NCI-H82 (cell line): ENCODE results near the gene PROX2.

Experiments used
- DNase-seq: peaks from one replicate; lab custom pipeline; 2025; lab: John Stamatoyannopoulos, UW

Gene PROX2, protein sequence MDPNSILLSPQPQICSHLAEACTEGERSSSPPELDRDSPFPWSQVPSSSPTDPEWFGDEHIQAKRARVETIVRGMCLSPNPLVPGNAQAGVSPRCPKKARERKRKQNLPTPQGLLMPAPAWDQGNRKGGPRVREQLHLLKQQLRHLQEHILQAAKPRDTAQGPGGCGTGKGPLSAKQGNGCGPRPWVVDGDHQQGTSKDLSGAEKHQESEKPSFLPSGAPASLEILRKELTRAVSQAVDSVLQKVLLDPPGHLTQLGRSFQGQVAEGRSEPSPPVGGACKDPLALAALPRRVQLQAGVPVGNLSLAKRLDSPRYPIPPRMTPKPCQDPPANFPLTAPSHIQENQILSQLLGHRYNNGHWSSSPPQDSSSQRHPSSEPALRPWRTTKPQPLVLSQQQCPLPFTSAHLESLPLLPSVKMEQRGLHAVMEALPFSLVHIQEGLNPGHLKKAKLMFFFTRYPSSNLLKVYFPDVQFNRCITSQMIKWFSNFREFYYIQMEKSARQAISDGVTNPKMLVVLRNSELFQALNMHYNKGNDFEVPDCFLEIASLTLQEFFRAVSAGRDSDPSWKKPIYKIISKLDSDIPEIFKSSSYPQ

GRCh38 chr14:74875941-74876913 is at the start of gene PROX2:
Gene PROX2, minus strand, starts transcription at chr14:74876145. Its CDS starts 12,311 bp downstream, at chr14:74863834.
- DNase-seq: peak; percentile 7

DNA sequence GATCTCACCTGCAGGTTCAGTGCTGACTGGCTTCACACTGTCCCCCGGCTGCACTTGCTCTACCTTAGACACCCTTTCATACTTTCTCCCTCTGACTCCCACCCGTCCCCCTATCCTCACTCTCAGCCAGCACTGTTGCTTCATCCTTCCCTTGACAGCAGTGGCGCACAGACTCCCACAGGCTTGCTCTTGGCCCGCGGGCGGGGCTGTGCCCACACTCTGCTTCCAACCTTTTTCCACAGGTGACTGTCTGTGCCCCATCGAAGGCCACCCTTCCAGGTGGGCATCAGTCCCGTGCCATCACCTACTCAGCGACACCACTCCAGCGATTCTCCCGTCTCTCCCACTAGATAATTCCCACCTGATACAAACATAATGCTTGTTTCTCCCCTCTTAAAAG is 48.1 kb upstream of the PROX2 start:
- no peak for DNase-seq

- DNase-seq: peak; percentile 95
Measured at GRCh38 chr14:74922752-74923401, 46.9 kb upstream of the PROX2 start, which contains the start of gene RPS6KL1. Gene RPS6KL1, minus strand, starts transcription at chr14:74923260. Its CDS starts 1,719 bp downstream, at chr14:74921541.

DNA sequence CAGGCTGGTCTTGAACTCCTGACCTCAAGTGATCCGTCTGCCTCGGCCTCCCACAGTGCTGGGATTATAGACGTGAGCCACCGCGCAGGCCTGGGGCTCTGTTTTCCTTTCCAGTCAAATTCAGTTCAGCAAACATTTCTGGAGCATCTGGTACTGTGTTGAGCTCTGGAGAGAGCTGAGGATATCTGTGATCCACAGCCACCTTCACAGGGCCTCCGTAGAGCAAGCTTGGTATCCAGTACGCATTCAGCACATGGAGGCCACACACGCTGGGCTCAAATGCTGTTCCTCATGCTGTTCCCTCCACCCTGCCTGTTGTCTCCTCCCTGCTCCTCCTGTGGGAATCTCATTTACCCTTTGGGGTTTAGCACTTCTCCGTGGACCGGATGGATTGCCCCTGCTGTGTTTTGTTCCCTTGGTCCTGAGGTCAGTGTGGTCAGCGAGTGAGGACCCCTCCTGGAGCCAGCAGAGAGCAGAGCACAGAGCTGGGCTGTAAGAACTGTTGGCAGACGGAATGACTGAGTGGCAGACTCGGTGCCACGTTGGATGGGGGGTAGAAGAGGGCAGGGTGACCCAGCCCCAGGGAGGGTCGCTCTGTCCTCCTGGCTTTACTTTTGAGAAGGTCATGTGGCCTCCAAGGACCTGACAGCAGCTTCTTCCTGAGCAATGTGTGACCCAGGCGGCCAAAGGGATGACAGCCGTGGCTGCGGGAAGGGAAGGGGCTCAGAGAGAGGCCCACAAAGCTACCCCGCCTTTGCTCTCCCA is 46.2 kb upstream of the PROX2 start:
- no peak for DNase-seq

- no peak for DNase-seq
Measured at GRCh38 chr14:74921053-74921620, 45.2 kb upstream of the PROX2 start.

DNA sequence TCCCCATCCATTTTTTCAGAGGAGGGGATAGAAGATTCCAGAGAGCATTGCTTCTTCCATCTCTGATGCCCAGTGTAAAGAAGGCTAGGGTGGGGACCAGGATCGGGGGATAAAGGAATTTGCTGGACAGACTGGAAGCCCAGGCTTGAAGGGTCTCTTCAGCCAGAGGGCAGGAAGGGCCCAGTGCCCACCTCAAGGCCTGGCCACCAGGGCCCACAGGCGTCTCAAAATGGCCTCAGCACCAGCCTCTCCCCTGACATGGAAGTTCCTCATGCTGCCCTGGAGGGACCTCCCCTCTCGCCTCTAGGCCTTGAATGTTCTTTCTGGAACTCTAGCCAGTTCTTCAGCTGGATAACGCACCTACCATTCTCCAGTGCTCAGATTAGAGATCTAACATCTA is 44.3 kb upstream of the PROX2 start:
- no peak for DNase-seq

GRCh38 chr14:74919421-74920165 is 43.6 kb upstream of the PROX2 start:
- DNase-seq: no peak

GRCh38 chr14:74918380-74918779 is 42.4 kb upstream of the PROX2 start:
- no peak for DNase-seq

DNA sequence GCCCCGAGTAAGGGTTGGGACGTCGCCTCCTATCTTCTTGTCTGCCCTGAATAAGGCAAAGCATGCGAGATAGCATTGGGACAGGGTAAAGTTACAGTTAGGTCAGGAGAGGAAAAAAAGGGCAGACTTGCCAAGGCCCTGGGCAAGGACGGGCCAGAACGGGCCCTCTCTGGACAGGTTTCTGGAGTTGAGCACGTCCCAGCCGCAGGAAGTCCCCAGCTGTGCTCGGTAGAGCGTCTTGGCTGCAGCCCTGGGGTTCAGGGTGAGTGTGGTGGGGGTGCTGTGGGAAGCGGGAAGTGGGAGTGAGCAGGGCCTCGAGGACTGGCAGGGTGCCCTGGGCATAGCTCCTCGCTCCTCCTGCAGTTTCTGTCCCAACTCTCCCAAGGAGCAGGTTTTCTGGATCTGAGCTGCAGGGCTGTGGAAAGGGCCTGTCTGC is 41.7 kb upstream of the PROX2 start:
- DNase-seq: no peak

DNA sequence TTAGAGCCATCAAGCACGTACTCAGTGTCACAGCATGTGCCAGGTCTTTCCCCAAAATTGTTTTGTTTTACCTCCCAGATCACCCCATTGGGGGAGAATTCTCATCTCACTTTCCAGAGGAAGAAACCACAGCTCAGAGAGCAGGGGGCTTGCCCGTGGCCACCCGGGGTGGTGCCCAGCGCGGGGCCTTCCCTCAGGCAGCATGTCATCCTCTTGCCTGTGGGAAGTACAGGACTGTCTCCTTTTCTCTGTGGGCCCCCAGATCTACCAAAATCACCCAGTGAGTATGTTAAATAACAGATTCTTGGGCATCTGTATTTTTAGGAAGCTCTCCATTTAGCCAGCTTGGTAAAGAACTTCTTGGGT is 41.2 kb upstream of the PROX2 start:
- no peak for DNase-seq

DNA sequence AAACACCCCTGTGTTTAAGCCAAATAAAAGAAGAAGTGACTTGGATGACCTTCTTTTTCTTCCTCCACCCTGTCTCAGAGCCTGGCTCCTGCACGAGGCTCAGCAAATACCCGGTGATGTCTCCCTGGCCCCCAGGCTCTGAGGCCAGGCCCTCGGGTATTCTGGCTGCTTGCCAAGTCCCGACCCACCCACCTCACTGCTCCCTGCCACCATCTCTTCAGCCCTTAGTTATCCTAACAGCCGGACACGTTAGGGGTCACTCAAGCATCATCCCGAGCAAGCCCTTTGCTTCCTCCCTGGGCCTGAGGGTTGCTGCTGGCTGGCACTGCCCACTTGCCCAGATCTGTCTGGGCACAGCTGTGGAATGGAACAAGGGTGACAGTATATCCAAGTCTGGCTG is 39.9 kb upstream of the PROX2 start:
- DNase-seq: no peak

- no peak for DNase-seq
Measured at GRCh38 chr14:74915426-74915825, 39.5 kb upstream of the PROX2 start.

- DNase-seq: peak; percentile 61
Measured at GRCh38 chr14:74913986-74914573, 38.1 kb upstream of the PROX2 start.

DNA sequence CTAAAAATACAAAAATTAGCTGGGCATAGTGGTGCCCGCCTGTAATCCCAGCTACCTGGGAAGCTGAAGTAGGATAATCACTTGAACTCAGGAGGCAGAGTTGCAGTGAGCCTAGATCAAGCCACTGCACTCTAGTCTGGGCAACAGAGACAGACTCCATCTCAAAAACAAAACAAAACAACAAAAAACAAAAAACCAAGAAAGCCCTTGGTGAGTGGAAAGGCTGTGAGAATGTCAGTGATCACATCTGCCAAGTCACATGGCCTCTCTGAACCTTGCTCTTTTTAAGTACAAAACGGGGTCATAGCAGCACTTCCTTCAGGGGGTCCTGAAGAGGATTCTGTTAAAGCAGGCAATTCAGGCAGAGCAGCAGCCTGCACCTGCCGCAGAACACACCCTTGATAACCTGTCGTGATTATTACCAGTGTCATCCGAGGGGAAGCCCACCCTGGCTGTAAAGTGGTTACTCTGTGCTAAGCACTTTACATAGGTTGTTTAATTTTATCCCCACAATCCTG is 37.5 kb upstream of the PROX2 start:
- DNase-seq: no peak

DNA sequence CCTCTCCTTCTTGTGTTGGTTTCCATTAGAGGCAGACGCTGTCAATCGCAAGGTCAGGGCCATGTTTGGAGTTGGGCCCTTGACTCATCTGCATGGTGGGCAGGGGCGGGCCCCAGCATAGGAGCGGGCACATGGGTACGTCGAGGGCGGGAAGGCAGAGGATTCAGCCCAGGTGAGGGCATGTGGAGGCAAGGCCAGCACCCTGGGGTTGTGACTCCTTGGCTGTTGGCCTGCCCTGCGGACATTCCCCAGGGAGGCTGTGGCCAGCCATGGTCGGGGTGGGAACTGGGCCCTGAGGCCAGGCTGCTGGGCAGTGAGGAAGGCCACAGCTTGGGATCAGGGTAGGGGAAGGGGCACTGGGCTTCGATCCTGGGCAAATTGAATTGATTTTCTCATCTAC is 36.9 kb upstream of the PROX2 start:
- no peak for DNase-seq

- DNase-seq: no peak
Measured at GRCh38 chr14:74912111-74912510, 36.2 kb upstream of the PROX2 start.

DNA sequence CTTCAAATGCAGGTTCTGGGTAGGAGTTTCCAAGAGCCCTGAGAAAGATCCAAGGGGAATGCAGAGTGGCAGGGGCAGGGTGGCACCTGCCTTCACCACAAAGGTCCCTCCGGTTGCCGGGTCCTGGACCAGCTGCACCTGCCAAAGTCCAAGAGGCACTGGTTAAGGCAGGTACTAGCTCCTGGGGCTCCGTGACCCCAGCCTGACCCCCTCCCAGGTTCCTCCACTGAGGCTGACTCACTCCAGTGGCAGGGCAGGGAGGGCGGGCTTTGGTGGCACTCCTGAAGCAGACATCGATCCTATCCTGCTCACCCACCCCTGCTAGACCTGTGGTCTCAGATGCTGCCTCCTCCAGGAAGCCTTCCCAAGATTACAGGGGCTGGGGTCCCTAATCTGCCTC is 35.8 kb upstream of the PROX2 start:
- no peak for DNase-seq

DNA sequence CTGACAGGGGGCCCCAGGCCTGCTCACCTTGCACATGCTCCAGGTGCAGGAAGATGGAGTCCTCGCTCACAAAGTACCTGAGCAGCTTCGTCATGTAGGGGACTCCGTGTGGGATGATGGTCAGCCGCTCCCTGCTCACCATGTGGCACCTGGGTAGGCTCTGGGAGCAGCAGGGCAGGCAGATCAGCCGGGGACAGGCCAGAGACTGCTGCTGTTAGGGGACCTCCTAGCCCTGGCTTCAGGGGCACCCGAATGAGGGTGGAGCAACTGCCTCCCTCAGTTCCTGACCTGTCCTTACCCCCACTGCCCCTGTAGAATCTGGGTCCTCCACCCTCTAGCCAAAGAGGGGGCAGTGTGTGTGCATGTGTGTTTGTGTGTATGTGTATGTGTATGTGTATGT is 35.3 kb upstream of the PROX2 start:
- no peak for DNase-seq

- no peak for DNase-seq
Measured at GRCh38 chr14:74910556-74910955, 34.6 kb upstream of the PROX2 start.
